GM23338 (cell line): Measurements from ENCODE around the gene UNC79. TPM values are rescaled to one million over a fixed set of nuclear protein-coding genes. Genes with fewer than 3 reads are reported as not detected.

Source experiments
- ATAC-seq: fragments of 200-7000 bp; cut with Tn5 transposase; 3 replicates; pipeline ENCODE4 v1.9.1; 2020
- DNase-seq: peaks from one replicate; pipeline ENCODE4 v3.0.0-alpha.2; 2015; ENCODE audit warnings: low spot score
- H2AFZ ChIP-seq: fragments of 200-600 bp; sonication (generic); 2 replicates; pipeline ENCODE4 v1.8.0; 2016; ENCODE audit warnings: antibody characterized with exemption, mild to moderate bottlenecking, moderate library complexity
- H3F3A ChIP-seq: fragments of 200-600 bp; sonication (generic); replicated peaks from 2 replicates; pipeline ENCODE4 v1.8.0; 2017; ENCODE audit warnings: antibody characterized with exemption, mixed run types, low read depth
- H3K27ac ChIP-seq: fragments of 200-600 bp; sonication (generic); 2 replicates; pipeline ENCODE4 v1.6.1; 2016; ENCODE audit warnings: low read depth
- H3K27me3 ChIP-seq: fragments of 200-600 bp; sonication (generic); 2 replicates; pipeline ENCODE4 v1.8.0; 2016; ENCODE audit warnings: mild to moderate bottlenecking, mixed run types, moderate library complexity; ENCODE audit not compliant: insufficient read depth
- H3K36me3 ChIP-seq: fragments of 200-600 bp; sonication (generic); 2 replicates; pipeline ENCODE4 v1.8.0; 2016; ENCODE audit warnings: mild to moderate bottlenecking; ENCODE audit not compliant: insufficient read depth
- H3K4me1 ChIP-seq: fragments of 200-600 bp; sonication (generic); 2 replicates; pipeline ENCODE4 v1.8.0; 2016; ENCODE audit warnings: mild to moderate bottlenecking, moderate library complexity; ENCODE audit not compliant: insufficient read depth
- H3K4me2 ChIP-seq: fragments of 200-600 bp; sonication (generic); 2 replicates; pipeline ENCODE4 v1.7.1; 2017; ENCODE audit warnings: mixed run types
- H3K4me3 ChIP-seq: fragments of 200-600 bp; sonication (generic); 2 replicates; pipeline ENCODE4 v1.6.1; 2016; ENCODE audit warnings: mixed run types
- H3K79me2 ChIP-seq: fragments of 200-600 bp; sonication (generic); replicated peaks from 2 replicates; pipeline ENCODE4 v1.8.0; 2017; ENCODE audit warnings: mild to moderate bottlenecking; ENCODE audit not compliant: insufficient read depth
- H3K9me2 ChIP-seq: fragments of 200-600 bp; sonication (generic); 2 replicates; pipeline ENCODE4 v1.8.0; 2017; ENCODE audit not compliant: insufficient read depth
- H4K20me1 ChIP-seq: fragments of 200-600 bp; sonication (generic); replicated peaks from 2 replicates; pipeline ENCODE4 v1.8.0; 2017; ENCODE audit warnings: mild to moderate bottlenecking; ENCODE audit not compliant: insufficient read depth
- H3K27ac Mint-ChIP-seq: 2 replicates; pipeline ENCODE4 v1.8.0; 2020; ENCODE audit warnings: inconsistent platforms, mild to moderate bottlenecking, moderate library complexity, mixed read lengths
- H3K27me3 Mint-ChIP-seq: 3 replicates; pipeline ENCODE4 v1.8.0; 2022; ENCODE audit warnings: low read depth, mild to moderate bottlenecking, moderate library complexity, mixed read lengths, inconsistent platforms; ENCODE audit not compliant: insufficient read depth, poor library complexity
- H3K36me3 Mint-ChIP-seq: 3 replicates; pipeline ENCODE4 v1.8.0; 2021; ENCODE audit warnings: low read depth, mild to moderate bottlenecking, inconsistent platforms, moderate library complexity, mixed read lengths
- H3K4me1 Mint-ChIP-seq: 3 replicates; pipeline ENCODE4 v1.8.0; 2020; ENCODE audit warnings: mild to moderate bottlenecking, inconsistent platforms, mixed read lengths
- H3K4me3 Mint-ChIP-seq: 3 replicates; pipeline ENCODE4 v1.8.0; 2021; ENCODE audit warnings: moderate library complexity, mild to moderate bottlenecking, inconsistent platforms, mixed read lengths
- H3K9me3 Mint-ChIP-seq: 3 replicates; pipeline ENCODE4 v1.8.0; 2020; ENCODE audit warnings: moderate library complexity, mild to moderate bottlenecking, inconsistent platforms, mixed read lengths
- CREB1 ChIP-seq: fragments of 250-450 bp; sonication (Bioruptor Pico); IDR thresholded peaks from 2 replicates; pipeline ENCODE4 v1.5.0; 2020; ENCODE audit warnings: low read depth, mild to moderate bottlenecking, moderate library complexity
- EZH2 ChIP-seq: fragments of 200-600 bp; sonication (generic); IDR thresholded peaks from one replicate; pipeline ENCODE4 v1.8.0; 2017; ENCODE audit warnings: antibody characterized with exemption, mild to moderate bottlenecking, low read depth; ENCODE audit not compliant: unreplicated experiment
- EZH2phosphoT487 ChIP-seq: fragments of 200-600 bp; sonication (generic); IDR thresholded peaks from one replicate; pipeline ENCODE4 v1.8.1; 2018; ENCODE audit warnings: antibody characterized with exemption; ENCODE audit not compliant: unreplicated experiment
- JUNB ChIP-seq: IDR thresholded peaks from one replicate; pipeline ENCODE4 v1.6.1; 2016; ENCODE audit warnings: antibody characterized with exemption; ENCODE audit not compliant: unreplicated experiment
- NANOG ChIP-seq: IDR thresholded peaks from 2 replicates; pipeline ENCODE4 v1.6.1; 2016; ENCODE audit warnings: antibody characterized with exemption, borderline replicate concordance
- POLR2AphosphoS5 ChIP-seq: IDR thresholded peaks from 2 replicates; pipeline ENCODE4 v1.6.1; 2016; ENCODE audit warnings: antibody characterized with exemption, low read depth
- STAT1 ChIP-seq: IDR thresholded peaks from one replicate; pipeline ENCODE4 v1.6.1; 2016; ENCODE audit warnings: antibody characterized with exemption; ENCODE audit not compliant: unreplicated experiment
- ZNF114 ChIP-seq: fragments of 250-450 bp; sonication (Bioruptor Pico); IDR thresholded peaks from 2 replicates; pipeline ENCODE4 v1.5.0; 2020; ENCODE audit warnings: mild to moderate bottlenecking, moderate library complexity
- ZNF331 ChIP-seq: fragments of 250-450 bp; sonication (Bioruptor Pico); IDR thresholded peaks from 2 replicates; pipeline ENCODE4 v1.5.0; 2020; ENCODE audit warnings: low read depth, mild to moderate bottlenecking, moderate library complexity
- polyA plus RNA-seq: library from polyadenylated mRNA; unstranded; fragments of >200 nt; fragmentation: Nextera tagmentation; extraction: Ambion mirVana; gene quantifications from 2 replicates; pipeline ENCODE4 v1.2.1, GENCODE V29; 2016
- total RNA-seq: library from RNA; depleted of rRNA; stranded (reverse); fragments of >200 nt; shearing (Covaris generic); gene quantifications from 2 replicates; pipeline ENCODE4 v1.2.3, GENCODE V29; 2014
- TF ChIP-seq, protein P1 (sequence below): IDR thresholded peaks from one replicate; pipeline ENCODE4 v1.6.1; 2018; ENCODE audit warnings: antibody characterized with exemption; ENCODE audit not compliant: unreplicated experiment
- TF ChIP-seq, protein P2 (sequence below): IDR thresholded peaks from 2 replicates; pipeline ENCODE4 v1.6.1; 2016; ENCODE audit warnings: antibody characterized with exemption
- TF ChIP-seq, protein P3 (sequence below): fragments of 250-450 bp; sonication (Bioruptor Pico); IDR thresholded peaks from 2 replicates; pipeline ENCODE4 v1.5.0; 2020; ENCODE audit warnings: mild to moderate bottlenecking, moderate library complexity
- TF ChIP-seq, protein P4 (sequence below), 2 experiments: fragments of 200-600 bp in 1 of 2; sonication (generic) in 1 of 2; conservative IDR thresholded peaks; 2 replicates each; pipeline versions ENCODE4 v1.5.1 to v1.6.1; 2016 to 2017; ENCODE audit warnings: antibody characterized with exemption in 2 of 2, low read depth in 2 of 2, mild to moderate bottlenecking in 2 of 2, moderate library complexity in 1 of 2

The UNC79 gene
- total and polyA plus RNA-seq, 2 experiments from 2014 or later: 1.8 to 3.6 TPM

DNA sequence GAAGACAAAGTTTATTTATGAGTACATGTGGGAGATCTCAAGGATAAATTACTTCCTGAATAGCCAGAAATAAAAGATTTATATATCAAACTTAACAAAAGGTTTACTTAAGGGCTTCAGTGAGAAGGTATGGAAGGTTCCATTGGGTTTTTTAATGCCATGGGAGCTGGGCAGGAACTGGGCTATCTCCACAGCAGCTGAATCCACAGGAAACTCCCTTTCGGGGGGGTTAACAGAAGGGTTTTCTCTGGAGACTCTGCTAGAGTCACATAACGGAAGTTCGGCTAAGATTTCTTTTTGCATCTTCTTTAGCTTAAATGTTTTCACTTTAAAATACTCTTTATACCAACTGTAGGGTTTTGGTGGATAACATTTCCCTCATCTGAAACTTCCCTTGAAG lies 113.5 kb downstream of the UNC79 start:
- H3K27me3 ChIP-seq: no peaks in the 10 kb centered on the region
- no peaks in the 10 kb centered on the region for H3K79me2 ChIP-seq
- TF ChIP-seq EZH2phosphoT487 (no peak), ZNF114 (CRISPR knock-in tag) (no peak), STAT1 (no peak), NANOG (no peak), CREB1 (CRISPR knock-in tag) (no peak), EZH2 (no peak), POLR2AphosphoS5 (no peak), JUNB (no peak), ZNF331 (no peak)
- TF ChIP-seq, protein P1, sequence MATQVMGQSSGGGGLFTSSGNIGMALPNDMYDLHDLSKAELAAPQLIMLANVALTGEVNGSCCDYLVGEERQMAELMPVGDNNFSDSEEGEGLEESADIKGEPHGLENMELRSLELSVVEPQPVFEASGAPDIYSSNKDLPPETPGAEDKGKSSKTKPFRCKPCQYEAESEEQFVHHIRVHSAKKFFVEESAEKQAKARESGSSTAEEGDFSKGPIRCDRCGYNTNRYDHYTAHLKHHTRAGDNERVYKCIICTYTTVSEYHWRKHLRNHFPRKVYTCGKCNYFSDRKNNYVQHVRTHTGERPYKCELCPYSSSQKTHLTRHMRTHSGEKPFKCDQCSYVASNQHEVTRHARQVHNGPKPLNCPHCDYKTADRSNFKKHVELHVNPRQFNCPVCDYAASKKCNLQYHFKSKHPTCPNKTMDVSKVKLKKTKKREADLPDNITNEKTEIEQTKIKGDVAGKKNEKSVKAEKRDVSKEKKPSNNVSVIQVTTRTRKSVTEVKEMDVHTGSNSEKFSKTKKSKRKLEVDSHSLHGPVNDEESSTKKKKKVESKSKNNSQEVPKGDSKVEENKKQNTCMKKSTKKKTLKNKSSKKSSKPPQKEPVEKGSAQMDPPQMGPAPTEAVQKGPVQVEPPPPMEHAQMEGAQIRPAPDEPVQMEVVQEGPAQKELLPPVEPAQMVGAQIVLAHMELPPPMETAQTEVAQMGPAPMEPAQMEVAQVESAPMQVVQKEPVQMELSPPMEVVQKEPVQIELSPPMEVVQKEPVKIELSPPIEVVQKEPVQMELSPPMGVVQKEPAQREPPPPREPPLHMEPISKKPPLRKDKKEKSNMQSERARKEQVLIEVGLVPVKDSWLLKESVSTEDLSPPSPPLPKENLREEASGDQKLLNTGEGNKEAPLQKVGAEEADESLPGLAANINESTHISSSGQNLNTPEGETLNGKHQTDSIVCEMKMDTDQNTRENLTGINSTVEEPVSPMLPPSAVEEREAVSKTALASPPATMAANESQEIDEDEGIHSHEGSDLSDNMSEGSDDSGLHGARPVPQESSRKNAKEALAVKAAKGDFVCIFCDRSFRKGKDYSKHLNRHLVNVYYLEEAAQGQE: no peak
- TF ChIP-seq, protein P2, sequence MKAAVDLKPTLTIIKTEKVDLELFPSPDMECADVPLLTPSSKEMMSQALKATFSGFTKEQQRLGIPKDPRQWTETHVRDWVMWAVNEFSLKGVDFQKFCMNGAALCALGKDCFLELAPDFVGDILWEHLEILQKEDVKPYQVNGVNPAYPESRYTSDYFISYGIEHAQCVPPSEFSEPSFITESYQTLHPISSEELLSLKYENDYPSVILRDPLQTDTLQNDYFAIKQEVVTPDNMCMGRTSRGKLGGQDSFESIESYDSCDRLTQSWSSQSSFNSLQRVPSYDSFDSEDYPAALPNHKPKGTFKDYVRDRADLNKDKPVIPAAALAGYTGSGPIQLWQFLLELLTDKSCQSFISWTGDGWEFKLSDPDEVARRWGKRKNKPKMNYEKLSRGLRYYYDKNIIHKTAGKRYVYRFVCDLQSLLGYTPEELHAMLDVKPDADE: no peak
- TF ChIP-seq, protein P3, sequence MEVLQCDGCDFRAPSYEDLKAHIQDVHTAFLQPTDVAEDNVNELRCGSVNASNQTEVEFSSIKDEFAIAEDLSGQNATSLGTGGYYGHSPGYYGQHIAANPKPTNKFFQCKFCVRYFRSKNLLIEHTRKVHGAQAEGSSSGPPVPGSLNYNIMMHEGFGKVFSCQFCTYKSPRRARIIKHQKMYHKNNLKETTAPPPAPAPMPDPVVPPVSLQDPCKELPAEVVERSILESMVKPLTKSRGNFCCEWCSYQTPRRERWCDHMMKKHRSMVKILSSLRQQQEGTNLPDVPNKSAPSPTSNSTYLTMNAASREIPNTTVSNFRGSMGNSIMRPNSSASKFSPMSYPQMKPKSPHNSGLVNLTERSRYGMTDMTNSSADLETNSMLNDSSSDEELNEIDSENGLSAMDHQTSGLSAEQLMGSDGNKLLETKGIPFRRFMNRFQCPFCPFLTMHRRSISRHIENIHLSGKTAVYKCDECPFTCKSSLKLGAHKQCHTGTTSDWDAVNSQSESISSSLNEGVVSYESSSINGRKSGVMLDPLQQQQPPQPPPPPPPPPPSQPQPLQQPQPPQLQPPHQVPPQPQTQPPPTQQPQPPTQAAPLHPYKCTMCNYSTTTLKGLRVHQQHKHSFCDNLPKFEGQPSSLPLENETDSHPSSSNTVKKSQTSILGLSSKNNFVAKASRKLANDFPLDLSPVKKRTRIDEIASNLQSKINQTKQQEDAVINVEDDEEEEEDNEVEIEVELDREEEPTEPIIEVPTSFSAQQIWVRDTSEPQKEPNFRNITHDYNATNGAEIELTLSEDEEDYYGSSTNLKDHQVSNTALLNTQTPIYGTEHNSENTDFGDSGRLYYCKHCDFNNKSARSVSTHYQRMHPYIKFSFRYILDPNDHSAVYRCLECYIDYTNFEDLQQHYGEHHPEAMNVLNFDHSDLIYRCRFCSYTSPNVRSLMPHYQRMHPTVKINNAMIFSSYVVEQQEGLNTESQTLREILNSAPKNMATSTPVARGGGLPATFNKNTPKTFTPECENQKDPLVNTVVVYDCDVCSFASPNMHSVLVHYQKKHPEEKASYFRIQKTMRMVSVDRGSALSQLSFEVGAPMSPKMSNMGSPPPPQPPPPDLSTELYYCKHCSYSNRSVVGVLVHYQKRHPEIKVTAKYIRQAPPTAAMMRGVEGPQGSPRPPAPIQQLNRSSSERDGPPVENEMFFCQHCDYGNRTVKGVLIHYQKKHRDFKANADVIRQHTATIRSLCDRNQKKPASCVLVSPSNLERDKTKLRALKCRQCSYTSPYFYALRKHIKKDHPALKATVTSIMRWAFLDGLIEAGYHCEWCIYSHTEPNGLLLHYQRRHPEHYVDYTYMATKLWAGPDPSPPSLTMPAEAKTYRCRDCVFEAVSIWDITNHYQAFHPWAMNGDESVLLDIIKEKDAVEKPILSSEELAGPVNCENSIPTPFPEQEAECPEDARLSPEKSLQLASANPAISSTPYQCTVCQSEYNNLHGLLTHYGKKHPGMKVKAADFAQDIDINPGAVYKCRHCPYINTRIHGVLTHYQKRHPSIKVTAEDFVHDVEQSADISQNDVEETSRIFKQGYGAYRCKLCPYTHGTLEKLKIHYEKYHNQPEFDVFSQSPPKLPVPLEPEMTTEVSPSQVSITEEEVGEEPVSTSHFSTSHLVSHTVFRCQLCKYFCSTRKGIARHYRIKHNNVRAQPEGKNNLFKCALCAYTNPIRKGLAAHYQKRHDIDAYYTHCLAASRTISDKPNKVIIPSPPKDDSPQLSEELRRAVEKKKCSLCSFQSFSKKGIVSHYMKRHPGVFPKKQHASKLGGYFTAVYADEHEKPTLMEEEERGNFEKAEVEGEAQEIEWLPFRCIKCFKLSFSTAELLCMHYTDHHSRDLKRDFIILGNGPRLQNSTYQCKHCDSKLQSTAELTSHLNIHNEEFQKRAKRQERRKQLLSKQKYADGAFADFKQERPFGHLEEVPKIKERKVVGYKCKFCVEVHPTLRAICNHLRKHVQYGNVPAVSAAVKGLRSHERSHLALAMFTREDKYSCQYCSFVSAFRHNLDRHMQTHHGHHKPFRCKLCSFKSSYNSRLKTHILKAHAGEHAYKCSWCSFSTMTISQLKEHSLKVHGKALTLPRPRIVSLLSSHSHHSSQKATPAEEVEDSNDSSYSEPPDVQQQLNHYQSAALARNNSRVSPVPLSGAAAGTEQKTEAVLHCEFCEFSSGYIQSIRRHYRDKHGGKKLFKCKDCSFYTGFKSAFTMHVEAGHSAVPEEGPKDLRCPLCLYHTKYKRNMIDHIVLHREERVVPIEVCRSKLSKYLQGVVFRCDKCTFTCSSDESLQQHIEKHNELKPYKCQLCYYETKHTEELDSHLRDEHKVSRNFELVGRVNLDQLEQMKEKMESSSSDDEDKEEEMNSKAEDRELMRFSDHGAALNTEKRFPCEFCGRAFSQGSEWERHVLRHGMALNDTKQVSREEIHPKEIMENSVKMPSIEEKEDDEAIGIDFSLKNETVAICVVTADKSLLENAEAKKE (CRISPR knock-in tag): no peak
- TF ChIP-seq, protein P4, sequence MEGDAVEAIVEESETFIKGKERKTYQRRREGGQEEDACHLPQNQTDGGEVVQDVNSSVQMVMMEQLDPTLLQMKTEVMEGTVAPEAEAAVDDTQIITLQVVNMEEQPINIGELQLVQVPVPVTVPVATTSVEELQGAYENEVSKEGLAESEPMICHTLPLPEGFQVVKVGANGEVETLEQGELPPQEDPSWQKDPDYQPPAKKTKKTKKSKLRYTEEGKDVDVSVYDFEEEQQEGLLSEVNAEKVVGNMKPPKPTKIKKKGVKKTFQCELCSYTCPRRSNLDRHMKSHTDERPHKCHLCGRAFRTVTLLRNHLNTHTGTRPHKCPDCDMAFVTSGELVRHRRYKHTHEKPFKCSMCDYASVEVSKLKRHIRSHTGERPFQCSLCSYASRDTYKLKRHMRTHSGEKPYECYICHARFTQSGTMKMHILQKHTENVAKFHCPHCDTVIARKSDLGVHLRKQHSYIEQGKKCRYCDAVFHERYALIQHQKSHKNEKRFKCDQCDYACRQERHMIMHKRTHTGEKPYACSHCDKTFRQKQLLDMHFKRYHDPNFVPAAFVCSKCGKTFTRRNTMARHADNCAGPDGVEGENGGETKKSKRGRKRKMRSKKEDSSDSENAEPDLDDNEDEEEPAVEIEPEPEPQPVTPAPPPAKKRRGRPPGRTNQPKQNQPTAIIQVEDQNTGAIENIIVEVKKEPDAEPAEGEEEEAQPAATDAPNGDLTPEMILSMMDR (conservative IDR thresholded peaks at IDR 0.05; ENCODE audit: low read depth in 2 of 2): no peak
- no peak overlapping the region for H3K27ac ChIP-seq
- no peaks in the 10 kb centered on the region for H4K20me1 ChIP-seq
- Mint-ChIP-seq H3K27me3 (no peaks in the 10 kb centered on the region), H3K27ac (no peak overlapping the region), H3K36me3 (no peaks in the 10 kb centered on the region), H3K4me1 (no peaks in the 10 kb centered on the region), H3K9me3 (no peaks in the 10 kb centered on the region), H3K4me3 (no peak overlapping the region)
- no peaks in the 10 kb centered on the region for H3K9me2 ChIP-seq
- no peak overlapping the region for H3K4me2 ChIP-seq
- H2AFZ ChIP-seq: no peak overlapping the region
- no peaks in the 10 kb centered on the region for H3K4me1 ChIP-seq
- ATAC-seq (no peak), DNase-seq (no peak)
- H3K4me3 ChIP-seq: no peak overlapping the region
- no peaks in the 10 kb centered on the region for H3K36me3 ChIP-seq
- no peaks in the 10 kb centered on the region for H3F3A ChIP-seq
